Activated CD4-positive, CD25-positive, alpha-beta regulatory T cell treated with anti-CD3 and anti-CD28 coated beads, Interleukin-2, amount 50 U/mL, for 16 hours (primary cell): ENCODE results near the gene MRNIP.

ENCODE experiments used
- DNase-seq: peaks from one replicate; pipeline ENCODE4 v3.0.0-alpha.2; 2020; ENCODE audit warnings: low read depth, low spot score

Gene MRNIP

GRCh38 chr5:179803651-179804554 lies 54.7 kb downstream of the MRNIP start:
- DNase-seq: no peak

GRCh38 chr5:179802950-179803562 lies 55.6 kb downstream of the MRNIP start:
- no peak for DNase-seq

GRCh38 chr5:179802207-179802883 lies 56.3 kb downstream of the MRNIP start:
- no peak for DNase-seq

GRCh38 chr5:179801304-179802206 lies 57.1 kb downstream of the MRNIP start:
- DNase-seq: no peak

GRCh38 chr5:179800696-179801201 lies 57.9 kb downstream of the MRNIP start:
- no peak for DNase-seq

- no peak for DNase-seq
Observed at GRCh38 chr5:179800071-179800695, 58.4 kb downstream of the MRNIP start.

- no peak for DNase-seq
Observed at GRCh38 chr5:179799644-179799973, 59.0 kb downstream of the MRNIP start.

GRCh38 chr5:179798771-179799643 lies 59.6 kb downstream of the MRNIP start:
- DNase-seq: no peak

GRCh38 chr5:179798144-179798770 lies 60.4 kb downstream of the MRNIP start:
- DNase-seq: no peak

GRCh38 chr5:179797741-179798140 lies 60.9 kb downstream of the MRNIP start:
- DNase-seq: no peak

- no peak for DNase-seq
Observed at GRCh38 chr5:179796877-179797608, 61.6 kb downstream of the MRNIP start.

GRCh38 chr5:179795863-179796833 lies 62.5 kb downstream of the MRNIP start:
- DNase-seq: no peak

GRCh38 chr5:179795049-179795862 lies 63.4 kb downstream of the MRNIP start:
- DNase-seq: no peak

- no peak for DNase-seq
Observed at GRCh38 chr5:179794575-179794974, 64.0 kb downstream of the MRNIP start.

GRCh38 chr5:179794171-179794570 lies 64.4 kb downstream of the MRNIP start:
- DNase-seq: no peak

- DNase-seq: no peak
Observed at GRCh38 chr5:179793468-179794139, 65.0 kb downstream of the MRNIP start, which contains the start of gene LTC4S. LTC4S (plus strand) TSS chr5:179793986; CDS start chr5:179794081, 95 bp downstream.
